Spleen (tissue), 11 donors: ENCODE results near the gene HAAO. TPM values are rescaled to one million over a fixed set of nuclear protein-coding genes. Genes with fewer than 3 reads are reported as not detected.

ENCODE experiments used
- DNase-seq: peaks from one replicate; pipeline ENCODE4 v3.0.0-alpha.2; 2020
- H3K27ac ChIP-seq, 8 donors: fragments of 200-600 bp; sonication (generic) in 7 of 8; 1 replicate in 4 of 8; 2 replicates in 4 of 8; pipeline versions ENCODE4 v1.5.0 to v1.8.0; 2016 to 2021; ENCODE audit warnings: inconsistent platforms in 4 of 8, mild to moderate bottlenecking in 4 of 8, moderate library complexity in 1 of 8
- H3K27me3 ChIP-seq, 7 donors: fragments of 200-600 bp; sonication (generic) in 6 of 7; replicated peaks in 1 of 7; 1 replicate in 4 of 7; 2 replicates in 3 of 7; pipeline versions ENCODE4 v1.5.0 to v1.8.0; 2016 to 2021; ENCODE audit warnings: inconsistent platforms in 3 of 7, mild to moderate bottlenecking in 1 of 7
- H3K36me3 ChIP-seq, 6 donors: fragments of 200-600 bp; sonication (generic) in 5 of 6; 1 replicate in 4 of 6; 2 replicates in 2 of 6; pipeline versions ENCODE4 v1.5.0 to v1.8.0; 2016 to 2021; ENCODE audit warnings: inconsistent platforms in 2 of 6
- H3K4me1 ChIP-seq, 6 donors: fragments of 200-600 bp; sonication (generic) in 5 of 6; 1 replicate in 3 of 6; 2 replicates in 3 of 6; pipeline versions ENCODE4 v1.5.0 to v1.8.0; 2016 to 2021; ENCODE audit warnings: inconsistent platforms in 3 of 6
- H3K4me3 ChIP-seq, 8 donors: fragments of 200-600 bp; sonication (generic) in 7 of 8; 1 replicate in 4 of 8; 2 replicates in 4 of 8; pipeline versions ENCODE4 v1.5.0 to v1.8.0; 2016 to 2021; ENCODE audit warnings: inconsistent platforms in 4 of 8, mild to moderate bottlenecking in 4 of 8, moderate library complexity in 2 of 8
- H3K9me3 ChIP-seq, 8 donors: fragments of 200-600 bp; sonication (generic) in 7 of 8; 1 replicate in 4 of 8; 2 replicates in 4 of 8; pipeline versions ENCODE4 v1.5.0 to v1.8.0; 2016 to 2021; ENCODE audit warnings: inconsistent platforms in 4 of 8
- CTCF ChIP-seq, 11 experiments: fragments of 200-600 bp in 7 of 11; fragments of 450-650 bp in 4 of 11; sonication (generic) in 4 of 11; IDR thresholded peaks in 8 of 11; conservative IDR thresholded peaks in 3 of 11; 1 replicate in 7 of 11; 2 replicates in 4 of 11; pipeline versions ENCODE4 v1.4.0 to v1.8.0; 2016 to 2021; ENCODE audit warnings: antibody characterized with exemption in 11 of 11, inconsistent platforms in 4 of 11, mild to moderate bottlenecking in 1 of 11
- POLR2A ChIP-seq, 3 donors: fragments of 450-650 bp; IDR thresholded peaks; one replicate each; pipeline ENCODE4 v1.5.1; 2017; ENCODE audit warnings: antibody characterized with exemption in 3 of 3, mild to moderate bottlenecking in 1 of 3
- POLR2AphosphoS5 ChIP-seq, 3 donors: sonication (generic); formaldehyde crosslinking; IDR thresholded peaks; one replicate each; pipeline ENCODE4 v1.5.1; 2017; ENCODE audit warnings: antibody characterized with exemption in 3 of 3
- WGBS, 5 donors: extraction: QIAGEN DNeasy Blood & Tissue Kit in 3 of 5; methylation state at CpG; one replicate each; pipeline versions ENCODE4 v1.1.5 to v1.1.7; 2013 to 2018; 5-methylcytosine and 5-hydroxymethylcytosine counted together
- intact Hi-C: fragments of 100-400 bp; cut with DNase I; formaldehyde crosslinking; loops from one replicate; pipeline ENCODE4 v1.15.0; 2023; ENCODE audit warnings: low total_unique reads
- polyA plus RNA-seq, 3 donors: library from polyadenylated mRNA; stranded (reverse); fragments of 200-250 nt; gene quantifications; one replicate each; pipeline ENCODE4 v1.2.1, GENCODE V29; 2013
- total RNA-seq, 7 donors: library from RNA; depleted of rRNA in 3 of 7; stranded (reverse); fragments of >200 nt in 3 of 7; fragmentation: NEBNext Ultra II Directional in 4 of 7; extraction: Animal tissue kit (Norgen Biotek cat#: 25700) in 4 of 7; gene quantifications; one replicate each; pipeline versions ENCODE4 v1.1.0 to v1.2.1, GENCODE V29; 2016 to 2021
- donor health status: healthy with polysubstance abuse.
- donor health status: DM: no; HTN: no; CAD: no; lungs with moderate emphysema.
- donor health status: DM: no; HTN: no; CAD: no.
- donor health status: Bipolar disorder and iron deficiency.
- donor health status: healthy.
- donor health status: DM: no; HTN: no; CAD: no.
- donor health status: DM: yes; HTN: yes; CAD: no.

The HAAO gene
- total and polyA plus RNA-seq, 10 donors = 2.4 to 12.3 (median 8.0) TPM

- Histone ChIP-seq H3K4me3 (peak overlapping the region in 5 of 8 donors; percentile 53 to 81 (median 64)), H3K27me3 (peaks cover 0 to 20% (median 7%) of the 10 kb centered on the region in 7 donors), H3K9me3 (no peaks in the 10 kb centered on the region), H3K27ac (peak overlapping the region in 6 of 8 donors; percentile 78 to 88 (median 84)), H3K36me3 (peaks cover 0 to 6% (median 0%) of the 10 kb centered on the region in 6 donors), H3K4me1 (peaks cover 0 to 53% (median 28%) of the 10 kb centered on the region in 6 donors)
- intact Hi-C loops = no loop called here
- no peak for DNase-seq
- WGBS, 5 donors = 64 to 86% (median 72%) methylated on average over 4 of the region's 4 CpGs
- no peak for TF ChIP-seq CTCF (IDR thresholded peaks at IDR 0.05 in 8 of 11, conservative IDR thresholded peaks at IDR 0.05 in 3 of 11)
- TF ChIP-seq POLR2A (IDR thresholded peaks at IDR 0.05) = no peak
- TF ChIP-seq POLR2AphosphoS5 (IDR thresholded peaks at IDR 0.05) = no peak
Measured at GRCh38 chr2:42791606-42792005, 777 bp downstream of the HAAO start.

- DNase-seq = no peak
- 79 to 90% (median 83%) methylated on average over 2 of the region's 2 CpGs for WGBS, 5 donors
Measured at GRCh38 chr2:42789751-42790150, 2.6 kb downstream of the HAAO start.

GRCh38 chr2:42788882-42789281 lies 3.5 kb downstream of the HAAO start:
- no peaks in the 10 kb centered on the region for H3K9me3 ChIP-seq

More at GRCh38 chr2:42789751-42790150, 2.6 kb downstream of the HAAO start:
- peaks cover 0 to 9% (median 0%) of the 10 kb centered on the region in 6 donors for H3K36me3 ChIP-seq
- H3K4me3 ChIP-seq = no peak overlapping the region
- H3K9me3 ChIP-seq = no peaks in the 10 kb centered on the region
- H3K27me3 ChIP-seq = peaks cover 0 to 20% (median 7%) of the 10 kb centered on the region in 7 donors
- intact Hi-C loops = no loop called here
- H3K4me1 ChIP-seq = peaks cover 0 to 35% (median 21%) of the 10 kb centered on the region in 6 donors
- no peak for TF ChIP-seq POLR2AphosphoS5 (IDR thresholded peaks at IDR 0.05)
- TF ChIP-seq CTCF (IDR thresholded peaks at IDR 0.05 in 8 of 11, conservative IDR thresholded peaks at IDR 0.05 in 3 of 11) = no peak
- no peak for TF ChIP-seq POLR2A (IDR thresholded peaks at IDR 0.05)
- H3K27ac ChIP-seq = no peak overlapping the region

GRCh38 chr2:42788478-42788793 lies 3.9 kb downstream of the HAAO start:
- DNase-seq = no peak
- TF ChIP-seq CTCF (IDR thresholded peaks at IDR 0.05 in 8 of 11, conservative IDR thresholded peaks at IDR 0.05 in 3 of 11) (no peak), POLR2AphosphoS5 (IDR thresholded peaks at IDR 0.05) (no peak), POLR2A (IDR thresholded peaks at IDR 0.05) (no peak)
- intact Hi-C loops = no loop called here
- H3K9me3 ChIP-seq = no peaks in the 10 kb centered on the region
- H3K27me3 ChIP-seq = peaks cover 0 to 17% (median 7%) of the 10 kb centered on the region in 7 donors
- H3K4me1 ChIP-seq = peaks cover 0 to 22% (median 12%) of the 10 kb centered on the region in 6 donors
- 73 to 86% (median 75%) methylated on average over 4 to 9 of the region's 9 CpGs for WGBS, 5 donors
- H3K36me3 ChIP-seq = peaks cover 0 to 11% (median 0%) of the 10 kb centered on the region in 6 donors
- no peak overlapping the region for H3K27ac ChIP-seq
- H3K4me3 ChIP-seq = no peak overlapping the region

More at GRCh38 chr2:42788882-42789281, 3.5 kb downstream of the HAAO start:
- intact Hi-C loops = no loop called here
- TF ChIP-seq CTCF (IDR thresholded peaks at IDR 0.05 in 8 of 11, conservative IDR thresholded peaks at IDR 0.05 in 3 of 11) = no peak
- TF ChIP-seq POLR2AphosphoS5 (IDR thresholded peaks at IDR 0.05) = no peak
- no peak for TF ChIP-seq POLR2A (IDR thresholded peaks at IDR 0.05)
- Histone ChIP-seq H3K4me1 (peaks cover 0 to 27% (median 16%) of the 10 kb centered on the region in 6 donors), H3K36me3 (peaks cover 0 to 11% (median 0%) of the 10 kb centered on the region in 6 donors), H3K4me3 (no peak overlapping the region), H3K27me3 (peaks cover 0 to 20% (median 7%) of the 10 kb centered on the region in 7 donors), H3K27ac (no peak overlapping the region)
- 61 to 96% (median 74%) methylated on average over 2 to 4 of the region's 4 CpGs for WGBS, 5 donors
- DNase-seq = no peak
